Adrenal gland (tissue), 12 donors: Measurements from ENCODE around the gene IPO9. TPM values are rescaled to one million over a fixed set of nuclear protein-coding genes. Genes with fewer than 3 reads are reported as not detected.

Source experiments
- DNase-seq, 7 donors: peaks; one replicate each; pipeline ENCODE4 v3.0.0-alpha.2; 2019 to 2020
- H3K27ac ChIP-seq, 5 donors: fragments of 200-600 bp; sonication (generic) in 4 of 5; 1 replicate in 3 of 5; 2 replicates in 2 of 5; pipeline versions ENCODE4 v1.5.1 to v1.8.0; 2016 to 2020; ENCODE audit warnings: mild to moderate bottlenecking in 1 of 5
- H3K27me3 ChIP-seq: fragments of 200-600 bp; 2 replicates; pipeline ENCODE4 v1.8.0; 2021
- H3K36me3 ChIP-seq, 2 donors: fragments of 200-600 bp; replicated peaks in 1 of 2; 1 replicate in 1 of 2; 2 replicates in 1 of 2; pipeline versions ENCODE4 v1.5.1 to v1.8.0; 2018 to 2022
- H3K4me1 ChIP-seq, 2 donors: fragments of 200-600 bp; replicated peaks in 1 of 2; 1 replicate in 1 of 2; 2 replicates in 1 of 2; pipeline versions ENCODE4 v1.5.1 to v1.8.0; 2018 to 2021
- H3K4me3 ChIP-seq, 4 donors: fragments of 200-600 bp; sonication (generic) in 3 of 4; one replicate each; pipeline ENCODE4 v1.5.1; 2016 to 2018
- H3K9me3 ChIP-seq, 3 donors: fragments of 200-600 bp; sonication (generic) in 1 of 3; replicated peaks in 1 of 3; 1 replicate in 2 of 3; 2 replicates in 1 of 3; pipeline versions ENCODE4 v1.5.1 to v1.8.0; 2016 to 2021
- CTCF ChIP-seq, 6 experiments: fragments of 450-650 bp in 4 of 6; fragments of 200-600 bp in 2 of 6; sonication (generic) in 1 of 6; IDR thresholded peaks; 1 replicate in 5 of 6; 2 replicates in 1 of 6; pipeline versions ENCODE4 v1.5.1 to v1.8.0; 2016 to 2021; ENCODE audit warnings: antibody characterized with exemption in 6 of 6, mild to moderate bottlenecking in 2 of 6, moderate library complexity in 1 of 6
- POLR2A ChIP-seq, 2 donors: fragments of 450-650 bp; IDR thresholded peaks; one replicate each; pipeline ENCODE4 v1.6.1; 2017; ENCODE audit warnings: antibody characterized with exemption in 2 of 2, mild to moderate bottlenecking in 2 of 2, moderate library complexity in 1 of 2
- WGBS, 4 donors: extraction: QIAGEN DNeasy Blood & Tissue Kit in 2 of 4; methylation state at CpG; one replicate each; pipeline versions ENCODE4 v1.1.5 to v1.1.7; 2013 to 2017; 5-methylcytosine and 5-hydroxymethylcytosine counted together
- intact Hi-C, 2 donors: fragments of 100-400 bp; cut with DNase I; formaldehyde crosslinking; loops; one replicate each; pipeline versions ENCODE4 v1.14.1 to v1.15.0; 2022 to 2023
- polyA plus RNA-seq, 3 donors: library from polyadenylated mRNA; stranded (reverse); fragments of 200-250 nt in 2 of 3; fragments of 350-450 nt in 1 of 3; fragmentation: Illumina TruSeq in 1 of 3; extraction: RNeasy Lipid Tissue Mini Kit (QIAGEN cat#74804) in 1 of 3; gene quantifications; one replicate each; pipeline ENCODE4 v1.2.3, GENCODE V29; 2013 to 2014
- total RNA-seq, 9 donors: library from RNA; depleted of rRNA in 4 of 9; stranded (reverse); fragments of >200 nt in 4 of 9; fragments of 120-200 nt in 1 of 9; fragmentation: NEBNext Ultra II Directional in 1 of 9; extraction: Animal tissue kit (Norgen Biotek cat#: 25700) in 1 of 9; gene quantifications; one replicate each; pipeline versions ENCODE4 v1.1.0 to v1.2.4, GENCODE V29; 2013 to 2023
- donor health status: healthy with polysubstance abuse.
- donor health status: Bipolar disorder and iron deficiency.
- donor health status: DM: yes; HTN: yes; CAD: no.
- donor health status: DM: no; HTN: no; CAD: no.
- donor health status: DM: no; HTN: no; CAD: no.
- donor health status: DM: yes; HTN: yes; CAD: no.

IPO9 gene
- total and polyA plus RNA-seq, 12 donors, result 13.6 to 45.2 (median 28.5) TPM

DNA sequence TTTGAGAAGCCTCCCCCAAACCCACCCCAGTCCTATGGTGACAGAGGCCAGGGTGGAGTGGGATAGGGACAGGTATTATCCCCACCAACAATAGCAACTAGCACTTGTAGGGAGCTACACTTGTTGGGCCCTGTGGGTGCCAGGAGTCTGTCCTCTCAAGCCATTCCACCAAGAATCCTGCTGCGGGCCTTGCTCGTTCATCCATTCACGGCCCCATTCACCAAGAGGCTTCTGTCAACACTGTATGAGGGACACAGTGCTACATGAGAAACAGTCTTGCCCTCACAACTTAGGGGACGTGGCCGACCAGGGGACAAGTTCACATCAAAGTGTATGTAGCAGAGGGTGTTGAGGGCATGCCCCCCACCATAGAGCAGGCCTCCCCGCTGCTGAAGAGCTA, 78.7 kb downstream of the IPO9 start:
- H3K4me3 ChIP-seq, result no peak overlapping the region
- 90 to 100% (median 97%) methylated on average over 1 to 6 of the region's 6 CpGs for WGBS, 4 donors
- TF ChIP-seq POLR2A (IDR thresholded peaks at IDR 0.05) (no peak), CTCF (IDR thresholded peaks at IDR 0.05) (no peak)
- H3K36me3 ChIP-seq, result no peaks in the 10 kb centered on the region
- H3K27ac ChIP-seq, result peak overlapping the region in 2 of 5 donors; percentile 78 to 83
- H3K9me3 ChIP-seq, result no peaks in the 10 kb centered on the region
- intact Hi-C loops, result no loop called here
- H3K4me1 ChIP-seq, result peaks cover 16 to 39% of the 10 kb centered on the region in 2 donors
- no peaks in the 10 kb centered on the region for H3K27me3 ChIP-seq
- DNase-seq, result no peak

- no peak for DNase-seq
- H3K4me3 ChIP-seq, result no peak overlapping the region
- H3K27ac ChIP-seq, result peak overlapping the region in 1 of 5 donors; percentile 60
- peaks cover 8 to 12% of the 10 kb centered on the region in 2 donors for H3K4me1 ChIP-seq
- H3K9me3 ChIP-seq, result no peaks in the 10 kb centered on the region
- intact Hi-C loops, result no loop called here
- H3K27me3 ChIP-seq, result no peaks in the 10 kb centered on the region
- 79 to 87% (median 83%) methylated on average over 4 of the region's 4 CpGs for WGBS, 4 donors
- TF ChIP-seq POLR2A (IDR thresholded peaks at IDR 0.05) (no peak), CTCF (IDR thresholded peaks at IDR 0.05) (no peak)
- H3K36me3 ChIP-seq, result no peaks in the 10 kb centered on the region
These were observed 83.0 kb downstream of the IPO9 start for GRCh38 chr1:201911826-201912571.

- WGBS, 4 donors, result 74 to 81% (median 77%) methylated on average over 5 of the region's 5 CpGs
- intact Hi-C loops, result no loop called here
- no peak overlapping the region for H3K4me3 ChIP-seq
- DNase-seq, result no peak
- no peaks in the 10 kb centered on the region for H3K27me3 ChIP-seq
- TF ChIP-seq POLR2A (IDR thresholded peaks at IDR 0.05) (no peak), CTCF (IDR thresholded peaks at IDR 0.05) (no peak)
- H3K36me3 ChIP-seq, result no peaks in the 10 kb centered on the region
- H3K27ac ChIP-seq, result peak overlapping the region in 1 of 5 donors; percentile 60
- H3K9me3 ChIP-seq, result no peaks in the 10 kb centered on the region
- peaks cover 16 to 20% of the 10 kb centered on the region in 2 donors for H3K4me1 ChIP-seq
These were observed 83.9 kb downstream of the IPO9 start for GRCh38 chr1:201912832-201913231.

DNA sequence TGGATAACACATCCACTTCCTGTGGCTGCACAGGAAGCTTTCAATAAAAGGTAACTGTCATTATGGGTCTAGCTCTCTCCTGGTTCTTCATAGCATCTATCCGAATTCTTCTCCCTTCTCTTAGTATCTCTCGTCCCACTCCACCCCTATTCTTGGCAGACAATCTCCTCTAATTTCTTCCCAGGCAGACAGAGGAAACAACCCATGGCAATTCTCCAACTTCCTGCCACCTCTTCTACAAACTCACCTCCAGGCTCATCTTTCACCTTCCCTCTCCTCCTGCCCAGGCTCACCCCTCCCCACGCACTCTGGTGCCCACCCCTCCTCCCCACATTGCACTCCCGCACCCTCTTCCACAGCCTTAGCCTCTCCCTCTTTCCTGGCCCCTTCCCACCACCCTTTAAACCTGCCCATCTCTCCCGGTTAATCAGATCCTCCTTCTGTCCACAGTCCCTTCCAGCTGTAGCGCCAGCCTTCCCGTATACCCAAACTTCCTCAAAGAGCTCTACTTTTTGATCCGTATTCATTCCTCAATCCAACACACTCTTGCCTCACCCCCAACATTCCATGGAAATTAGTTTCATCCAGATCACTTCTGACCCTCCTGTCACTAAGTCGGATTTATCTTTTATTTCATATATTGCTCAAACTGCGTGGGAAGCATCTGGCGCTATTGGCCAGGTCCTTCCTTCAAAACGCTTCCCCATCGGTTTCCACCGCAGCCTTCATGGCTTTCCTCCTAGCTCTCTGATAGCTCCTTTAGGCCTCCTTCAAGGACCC, 85.7 kb downstream of the IPO9 start:
- H3K27ac ChIP-seq, result peak overlapping the region in 1 of 5 donors; percentile 86
- H3K27me3 ChIP-seq, result no peaks in the 10 kb centered on the region
- peaks cover 23 to 31% of the 10 kb centered on the region in 2 donors for H3K4me1 ChIP-seq
- 76 to 86% (median 78%) methylated on average over 13 to 14 of the region's 14 CpGs for WGBS, 4 donors
- intact Hi-C loops, result no loop called here
- no peaks in the 10 kb centered on the region for H3K9me3 ChIP-seq
- TF ChIP-seq CTCF (IDR thresholded peaks at IDR 0.05) (no peak), POLR2A (IDR thresholded peaks at IDR 0.05) (no peak)
- H3K36me3 ChIP-seq, result no peaks in the 10 kb centered on the region
- no peak for DNase-seq
- H3K4me3 ChIP-seq, result no peak overlapping the region
